ENCODE results near the gene OBI1. TPM values are rescaled to one million over a fixed set of nuclear protein-coding genes. Genes with fewer than 3 reads are reported as not detected.

The OBI1 gene
- total RNA-seq, 1 donor from 2014 or later, result 9.4 TPM

DNA sequence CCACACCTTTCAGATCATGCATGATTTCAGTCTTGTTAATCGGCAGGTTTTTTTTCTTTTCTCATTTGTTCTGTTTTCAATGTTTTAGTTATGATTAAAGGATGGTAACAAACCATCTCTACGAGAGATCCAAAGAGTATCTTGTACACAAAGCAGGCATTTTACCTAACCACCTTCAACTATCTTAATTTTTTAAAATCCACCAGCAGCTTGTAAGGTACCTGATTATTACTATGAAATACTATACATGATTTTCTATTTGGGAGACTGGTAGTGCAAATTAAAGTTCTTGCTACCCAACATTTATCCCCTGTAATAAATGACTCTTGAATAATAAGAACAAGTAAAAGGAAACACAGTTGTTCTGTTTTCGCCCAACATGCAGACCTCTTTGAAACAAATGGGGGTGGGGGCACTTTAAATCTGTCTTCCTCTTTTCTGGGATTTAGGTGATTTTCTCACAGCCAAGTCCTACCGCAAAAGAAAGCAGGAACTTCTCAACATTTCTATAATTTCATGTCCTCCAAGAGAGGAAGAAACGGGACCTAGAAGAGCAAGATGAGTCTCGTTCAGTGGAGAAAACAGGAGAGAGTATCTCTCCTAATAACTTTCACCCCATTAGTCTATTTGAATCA lies 59.2 kb downstream of the OBI1 start:
- H3K9me3 ChIP-seq, result no peaks in the 10 kb centered on the region
- no peak for ATAC-seq
- intact Hi-C loops (cut with DNase I), result no loop called here

DNA sequence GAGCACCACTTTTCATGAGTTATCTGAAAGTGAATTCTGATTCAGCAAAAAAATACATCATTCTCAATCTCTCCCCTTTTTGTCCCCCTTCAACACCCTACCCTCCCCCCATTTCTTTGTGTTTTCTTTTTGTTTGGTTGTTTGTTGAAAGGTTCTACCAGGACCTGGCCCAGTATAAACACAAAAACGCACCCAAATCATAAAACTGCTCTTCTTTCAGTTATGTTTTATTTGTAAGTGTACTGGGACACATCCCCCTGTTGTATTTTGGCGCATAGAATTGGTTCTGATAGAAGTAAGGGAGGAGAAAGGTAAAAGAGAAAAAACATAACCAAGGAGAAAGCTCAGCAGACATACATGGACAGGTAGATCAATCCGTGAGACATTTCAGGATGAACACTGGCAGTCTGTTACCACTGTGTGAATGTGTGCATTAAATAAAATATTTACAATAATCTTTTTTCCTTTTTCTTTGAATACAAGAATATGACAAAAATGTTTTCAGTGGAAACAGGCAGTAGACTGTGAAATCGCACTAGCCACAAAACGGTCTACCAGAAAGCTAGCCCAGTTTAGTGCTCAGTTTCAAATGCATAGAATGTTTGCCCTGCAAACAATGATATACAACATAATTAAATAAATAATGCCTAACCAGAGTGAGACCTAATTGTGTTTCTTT lies 59.9 kb downstream of the OBI1 start:
- Histone ChIP-seq H3K36me3 (no peaks in the 10 kb centered on the region), H3K27ac (no peak overlapping the region), H3K4me3 (no peak overlapping the region), H3K4me1 (peaks cover 33% of the 10 kb centered on the region), H3K9me3 (no peaks in the 10 kb centered on the region), H3K27me3 (ENCODE audit: low read depth) (peaks cover 95% of the 10 kb centered on the region)
- intact Hi-C loops (cut with DNase I), result no loop called here
- TF ChIP-seq, protein P1, sequence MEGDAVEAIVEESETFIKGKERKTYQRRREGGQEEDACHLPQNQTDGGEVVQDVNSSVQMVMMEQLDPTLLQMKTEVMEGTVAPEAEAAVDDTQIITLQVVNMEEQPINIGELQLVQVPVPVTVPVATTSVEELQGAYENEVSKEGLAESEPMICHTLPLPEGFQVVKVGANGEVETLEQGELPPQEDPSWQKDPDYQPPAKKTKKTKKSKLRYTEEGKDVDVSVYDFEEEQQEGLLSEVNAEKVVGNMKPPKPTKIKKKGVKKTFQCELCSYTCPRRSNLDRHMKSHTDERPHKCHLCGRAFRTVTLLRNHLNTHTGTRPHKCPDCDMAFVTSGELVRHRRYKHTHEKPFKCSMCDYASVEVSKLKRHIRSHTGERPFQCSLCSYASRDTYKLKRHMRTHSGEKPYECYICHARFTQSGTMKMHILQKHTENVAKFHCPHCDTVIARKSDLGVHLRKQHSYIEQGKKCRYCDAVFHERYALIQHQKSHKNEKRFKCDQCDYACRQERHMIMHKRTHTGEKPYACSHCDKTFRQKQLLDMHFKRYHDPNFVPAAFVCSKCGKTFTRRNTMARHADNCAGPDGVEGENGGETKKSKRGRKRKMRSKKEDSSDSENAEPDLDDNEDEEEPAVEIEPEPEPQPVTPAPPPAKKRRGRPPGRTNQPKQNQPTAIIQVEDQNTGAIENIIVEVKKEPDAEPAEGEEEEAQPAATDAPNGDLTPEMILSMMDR (IDR thresholded peaks at IDR 0.05), result no peak
- no peak for DNase-seq
- no peak for ATAC-seq

More for the DNA sequence above, 59.2 kb downstream of the OBI1 start:
- peaks cover 33% of the 10 kb centered on the region for H3K4me1 ChIP-seq
- peaks cover 93% of the 10 kb centered on the region for H3K27me3 ChIP-seq (ENCODE audit: low read depth)
- no peak overlapping the region for H3K27ac ChIP-seq
- no peak overlapping the region for H3K4me3 ChIP-seq
- TF ChIP-seq, protein P1 (IDR thresholded peaks at IDR 0.05), result no peak
- no peaks in the 10 kb centered on the region for H3K36me3 ChIP-seq
- DNase-seq, result no peak

DNA sequence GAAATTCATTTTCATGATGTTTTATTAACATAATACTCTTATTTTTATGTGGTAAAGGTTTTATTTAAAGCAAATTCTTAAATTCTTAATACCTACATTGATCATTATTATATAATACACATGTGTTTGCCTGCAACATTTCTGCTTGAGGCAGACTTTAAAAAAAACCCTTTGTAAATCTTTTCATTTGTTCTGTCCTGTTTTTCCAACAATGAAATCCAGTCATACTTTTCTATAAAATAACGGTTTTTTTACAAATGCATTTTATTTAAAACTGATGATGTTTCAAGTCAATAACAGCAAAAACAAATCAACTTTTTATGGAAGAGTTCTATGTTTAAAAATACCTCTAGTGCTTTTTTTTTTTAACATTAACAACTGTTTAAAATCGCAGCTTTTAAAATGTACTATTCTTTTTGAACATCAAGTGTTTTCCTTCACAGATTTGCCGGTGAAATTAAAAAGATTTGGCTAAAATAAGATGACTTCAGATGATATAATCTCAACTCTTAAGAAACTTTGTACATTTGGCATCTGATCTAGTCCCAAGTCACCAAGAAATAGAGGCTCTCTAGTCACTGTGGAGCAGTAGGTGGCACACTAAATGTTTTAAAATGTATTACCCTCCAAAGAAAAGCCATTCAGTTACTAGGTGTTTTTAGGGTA lies 60.7 kb downstream of the OBI1 start:
- no peak overlapping the region for H3K4me3 ChIP-seq
- ATAC-seq (no peak), DNase-seq (no peak)
- TF ChIP-seq, protein P1 (IDR thresholded peaks at IDR 0.05), result no peak
- no peaks in the 10 kb centered on the region for H3K36me3 ChIP-seq
- H3K27ac ChIP-seq, result no peak overlapping the region
- H3K4me1 ChIP-seq, result peaks cover 28% of the 10 kb centered on the region
- peaks cover 95% of the 10 kb centered on the region for H3K27me3 ChIP-seq (ENCODE audit: low read depth)
- intact Hi-C loops (cut with DNase I), result no loop called here
- no peaks in the 10 kb centered on the region for H3K9me3 ChIP-seq

DNA sequence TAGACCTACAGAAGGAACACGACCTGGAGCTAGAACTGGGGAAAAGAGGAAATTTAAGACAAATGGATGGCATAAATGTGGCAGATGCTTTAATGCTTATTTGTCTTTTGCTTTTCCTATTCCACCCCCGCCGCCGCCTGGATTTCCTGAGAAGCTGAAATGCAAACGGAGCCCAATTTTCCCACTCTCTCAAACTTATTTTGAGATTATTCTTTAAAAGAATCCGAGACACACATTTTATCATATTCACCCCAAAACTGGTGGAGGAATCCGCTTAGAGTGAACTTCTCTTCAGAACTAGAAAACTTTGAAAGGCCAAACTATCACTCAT lies 61.4 kb downstream of the OBI1 start:
- TF ChIP-seq, protein P1 (IDR thresholded peaks at IDR 0.05), result no peak
- Histone ChIP-seq H3K27ac (no peak overlapping the region), H3K4me1 (peaks cover 21% of the 10 kb centered on the region), H3K36me3 (no peaks in the 10 kb centered on the region), H3K9me3 (no peaks in the 10 kb centered on the region), H3K4me3 (no peak overlapping the region), H3K27me3 (ENCODE audit: low read depth) (peaks cover 95% of the 10 kb centered on the region)
- ATAC-seq (no peak), DNase-seq (no peak)
- intact Hi-C loops (cut with DNase I), result no loop called here

DNA sequence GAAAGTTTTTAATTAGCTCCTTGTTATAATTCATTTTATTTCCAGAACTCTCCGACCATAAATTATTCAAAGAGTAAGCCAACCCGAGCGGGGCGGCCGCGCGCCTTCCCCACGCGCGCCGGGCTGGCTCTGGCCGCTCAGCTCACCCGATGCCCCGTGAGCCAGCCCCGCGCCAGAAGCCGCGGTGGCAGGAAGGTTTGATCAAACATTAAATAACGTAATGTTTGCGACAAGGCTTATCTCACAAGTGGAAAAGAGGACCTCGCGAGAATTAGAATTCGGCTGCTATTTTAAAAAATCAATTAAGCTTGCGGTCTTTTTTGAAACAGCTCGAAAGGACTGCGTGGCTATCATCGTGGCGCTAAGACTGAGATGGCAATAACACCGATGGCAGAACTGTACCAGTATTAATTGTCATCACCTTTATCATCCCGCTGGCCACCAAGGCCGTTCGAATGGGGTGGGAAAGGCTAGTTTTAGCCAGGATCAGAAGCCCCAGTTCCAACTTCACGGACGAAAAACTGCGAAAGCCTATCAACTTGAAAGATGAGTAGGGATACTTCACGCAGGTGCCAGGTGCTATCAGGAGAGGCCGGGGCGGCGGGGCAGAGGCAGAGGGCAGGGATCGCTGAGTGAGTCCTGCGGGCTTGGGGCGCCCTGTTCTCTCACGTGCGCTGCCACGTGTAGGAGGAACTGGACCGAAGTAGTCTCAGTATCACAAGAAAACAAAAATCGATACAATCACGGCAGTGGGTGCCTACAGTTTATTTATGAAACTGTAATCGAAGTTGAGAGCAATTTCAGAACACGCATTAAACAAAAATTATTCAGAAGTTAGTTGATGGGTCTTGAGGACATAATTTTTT lies 62.0 kb downstream of the OBI1 start:
- H3K27me3 ChIP-seq (ENCODE audit: low read depth), result peaks cover 97% of the 10 kb centered on the region
- H3K4me1 ChIP-seq, result peaks cover 21% of the 10 kb centered on the region

More for the DNA sequence above, 62.0 kb downstream of the OBI1 start:
- H3K9me3 ChIP-seq, result no peaks in the 10 kb centered on the region
- no peak overlapping the region for H3K4me3 ChIP-seq
- DNase-seq (no peak), ATAC-seq (no peak)
- no peak overlapping the region for H3K27ac ChIP-seq
- intact Hi-C loops (cut with DNase I), result no loop called here
- TF ChIP-seq, protein P1 (IDR thresholded peaks at IDR 0.05), result no peak
- no peaks in the 10 kb centered on the region for H3K36me3 ChIP-seq

Measured in lower lobe of right lung (tissue), 2 donors.